Measurements from ENCODE around the gene NIPAL4.
"Not testable (repeated sequence)": the region's sequence is repeated elsewhere in the genome, so short reads cannot be mapped to it uniquely, and the experiment has no call there.

The NIPAL4 gene

DNA sequence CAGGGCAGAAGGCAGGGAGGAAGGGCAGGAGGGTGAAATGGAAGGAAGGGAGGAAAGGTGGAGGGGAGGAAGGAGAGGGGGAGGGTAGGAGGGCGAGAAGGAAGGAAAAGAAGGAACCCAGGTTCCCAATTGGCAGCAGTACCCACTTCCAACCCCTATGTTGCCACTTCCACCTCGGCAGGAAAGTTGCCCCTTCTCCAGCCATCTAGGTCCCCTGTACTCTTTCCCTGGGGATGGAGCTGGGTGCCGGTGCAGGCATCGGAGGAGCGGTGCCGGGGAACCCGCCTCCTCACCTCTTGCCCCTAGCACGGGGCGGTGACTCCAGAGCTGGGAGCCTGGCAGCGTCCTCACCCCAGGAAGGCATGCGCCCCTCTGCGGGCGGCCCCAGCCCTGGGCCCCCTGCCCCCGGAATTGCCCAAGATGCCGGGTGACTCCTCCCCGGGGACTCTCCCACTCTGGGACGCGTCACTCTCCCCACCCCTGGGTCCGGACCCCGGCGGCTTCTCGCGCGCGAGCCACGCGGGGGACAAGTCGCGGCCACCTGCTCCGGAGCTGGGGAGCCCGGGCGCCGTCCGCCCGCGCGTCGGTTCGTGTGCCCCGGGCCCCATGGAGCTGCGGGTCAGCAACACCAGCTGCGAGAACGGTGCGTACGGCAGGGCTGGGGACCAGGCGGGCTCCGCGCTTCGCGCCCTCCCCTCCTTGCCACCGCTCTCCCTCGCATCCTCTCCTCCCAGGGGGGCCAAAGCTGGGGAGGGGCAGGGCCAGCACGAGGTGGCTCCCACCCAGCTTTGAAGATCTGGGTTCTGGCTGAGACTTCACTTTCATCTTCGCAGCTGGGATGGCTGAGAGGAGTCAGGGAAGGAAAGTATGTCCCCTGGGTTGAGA lies at the start of gene NIPAL4:
TSS of gene NIPAL4 (plus strand) at position 499 of the 885 bp plus-strand sequence. CDS start at position 607, 108 bp downstream.
- no peak for DNase-seq

DNA sequence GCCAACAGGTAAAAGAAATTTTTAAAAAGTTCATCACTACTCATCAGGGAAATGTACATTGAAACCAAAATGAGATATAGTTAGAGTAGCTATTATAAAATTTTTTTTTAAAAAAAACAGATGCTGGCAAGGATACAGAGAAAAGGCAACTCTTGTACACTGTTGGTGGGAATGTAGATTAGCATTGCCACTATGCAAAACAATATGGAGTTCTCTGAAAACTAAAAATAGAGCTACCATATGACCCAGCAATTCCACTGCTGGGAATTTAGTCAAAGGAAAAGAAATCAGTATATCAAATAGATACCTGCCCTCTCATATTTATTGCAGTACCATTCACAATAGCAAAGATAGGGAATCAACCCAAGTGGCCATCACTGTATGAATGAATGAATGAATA lies 44.2 kb upstream of the NIPAL4 start:
- no peak for DNase-seq

DNA sequence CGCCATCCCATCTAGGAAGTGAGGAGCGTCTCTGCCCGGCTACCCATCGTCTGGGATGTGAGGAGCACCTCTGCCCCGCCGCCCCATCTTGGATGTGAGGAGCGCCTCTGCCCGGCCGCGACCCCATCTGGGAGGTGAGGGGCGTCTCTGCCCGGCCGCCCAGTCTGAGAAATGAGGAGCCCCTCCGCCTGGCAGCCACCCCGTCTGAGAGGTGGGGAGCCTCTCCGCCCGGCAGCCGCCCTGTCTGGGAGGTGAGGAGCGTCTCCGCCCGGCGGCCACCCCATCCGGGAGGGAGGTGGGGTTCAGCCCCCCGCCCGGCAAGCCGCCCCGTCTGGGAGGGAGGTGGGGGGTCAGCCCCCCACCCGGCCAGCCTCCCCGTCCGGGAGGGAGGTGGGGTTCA lies 40.5 kb upstream of the NIPAL4 start:
- DNase-seq, result not testable (repeated sequence)

DNA sequence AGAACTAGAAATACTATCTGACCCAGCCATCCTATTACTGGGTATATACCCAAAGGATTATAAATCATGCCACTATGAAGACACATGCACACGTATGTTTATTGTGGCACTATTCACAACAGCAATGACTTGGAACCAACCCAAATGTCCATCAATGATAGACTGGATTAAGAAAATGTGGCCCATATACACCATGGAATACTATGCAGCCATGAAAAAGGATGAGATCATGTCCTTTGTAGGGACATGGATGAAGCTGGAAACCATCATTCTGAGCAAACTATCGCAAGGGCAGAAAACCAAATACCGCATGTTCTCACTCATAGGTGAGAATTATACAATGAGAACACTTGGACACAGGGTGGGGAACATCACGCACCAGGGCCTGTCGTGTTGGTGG lies 30.1 kb upstream of the NIPAL4 start:
- DNase-seq, result not testable (repeated sequence)

DNA sequence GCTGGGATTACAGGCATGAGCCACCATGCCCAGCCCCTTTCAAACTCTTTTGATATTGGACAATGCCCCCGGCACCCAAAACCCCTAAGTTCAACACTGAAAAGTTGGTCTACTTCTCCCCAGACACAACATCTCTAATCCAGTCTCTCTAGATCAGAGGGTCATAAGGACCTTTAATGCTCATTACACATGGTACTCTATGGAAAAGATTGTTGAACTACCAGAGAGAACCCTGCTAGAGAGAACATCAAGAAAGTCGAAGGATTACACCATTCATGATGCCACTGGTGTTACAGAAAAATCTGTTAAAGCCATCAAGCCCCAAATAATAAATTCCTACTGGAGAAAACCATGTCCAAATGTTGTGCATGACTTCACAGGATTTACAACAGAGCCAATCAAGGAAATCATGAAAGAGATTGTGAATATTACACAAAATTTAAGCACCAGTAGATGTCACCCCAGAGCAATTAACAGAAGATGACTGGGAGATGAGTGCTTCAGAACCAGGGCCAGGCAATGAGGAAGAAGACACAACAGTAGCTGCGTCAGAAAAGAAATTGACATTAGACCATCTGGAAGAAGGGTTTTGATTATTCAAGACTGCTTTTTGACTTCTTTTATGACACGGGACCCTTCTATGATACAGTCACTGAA lies 28.3 kb upstream of the NIPAL4 start:
- DNase-seq, result peak; percentile 50

DNA sequence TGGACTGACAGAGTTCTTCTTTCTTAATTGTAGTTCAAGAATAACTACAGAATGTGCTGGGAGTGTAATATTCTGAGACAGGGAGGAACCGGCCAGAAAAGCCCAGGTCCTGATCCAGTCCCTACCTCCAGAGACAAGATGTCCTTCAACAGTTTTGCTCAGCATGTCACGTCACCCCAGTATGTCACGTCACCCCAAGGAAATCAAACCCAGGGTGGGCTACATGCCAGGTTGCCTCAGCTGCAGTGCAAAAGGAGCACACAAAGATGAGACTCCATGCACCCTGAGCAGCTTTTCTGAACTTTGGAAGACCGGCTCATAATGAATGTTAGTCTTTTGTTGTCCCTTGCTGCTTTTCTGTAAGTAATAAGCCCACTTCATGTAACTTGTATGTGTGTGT lies 25.9 kb upstream of the NIPAL4 start:
- DNase-seq, result no peak

DNA sequence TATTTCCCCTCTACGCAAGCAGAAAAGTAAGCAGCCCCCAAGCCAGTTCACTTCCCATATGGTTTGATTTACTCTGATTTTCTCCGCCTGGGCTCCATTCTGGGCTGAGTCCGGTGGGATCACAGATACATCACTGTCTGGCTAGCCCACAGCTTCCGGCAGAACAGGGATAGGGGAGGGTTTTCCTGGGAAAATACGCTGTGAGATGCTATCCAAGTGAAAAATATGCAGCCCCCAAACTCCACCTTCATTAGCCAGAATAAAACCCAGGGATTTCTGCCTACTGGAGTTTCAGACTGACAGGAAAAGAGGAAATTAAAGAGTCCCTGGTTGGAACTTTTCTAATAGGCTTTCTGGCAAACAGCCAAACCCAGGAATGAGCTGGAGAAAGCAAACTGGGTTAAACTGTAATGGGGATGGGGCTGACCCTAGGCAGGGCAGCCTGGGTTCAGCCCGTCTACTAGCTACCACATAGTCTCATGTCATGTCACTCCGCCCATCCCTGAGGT lies 16.9 kb upstream of the NIPAL4 start:
- DNase-seq, result no peak

DNA sequence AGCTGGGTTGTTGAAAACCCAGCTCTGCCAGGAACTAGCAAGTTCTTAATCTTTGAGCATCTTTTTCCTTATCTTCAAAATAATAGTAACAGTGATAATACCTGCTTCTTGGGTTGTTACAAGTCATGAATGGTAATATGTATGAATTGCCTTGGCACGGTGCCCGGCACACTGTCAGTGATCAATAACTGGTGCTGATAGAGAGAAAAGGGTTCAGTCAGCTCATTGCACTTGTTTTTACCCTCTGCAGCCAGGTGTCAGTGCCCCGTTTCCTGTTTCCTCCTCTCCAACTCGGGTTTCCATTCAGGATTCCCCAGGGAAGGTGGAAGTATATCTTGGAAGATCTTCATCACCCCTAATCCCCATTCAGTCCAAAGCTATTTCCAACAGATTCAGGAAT lies 15.8 kb upstream of the NIPAL4 start:
- DNase-seq, result no peak

DNA sequence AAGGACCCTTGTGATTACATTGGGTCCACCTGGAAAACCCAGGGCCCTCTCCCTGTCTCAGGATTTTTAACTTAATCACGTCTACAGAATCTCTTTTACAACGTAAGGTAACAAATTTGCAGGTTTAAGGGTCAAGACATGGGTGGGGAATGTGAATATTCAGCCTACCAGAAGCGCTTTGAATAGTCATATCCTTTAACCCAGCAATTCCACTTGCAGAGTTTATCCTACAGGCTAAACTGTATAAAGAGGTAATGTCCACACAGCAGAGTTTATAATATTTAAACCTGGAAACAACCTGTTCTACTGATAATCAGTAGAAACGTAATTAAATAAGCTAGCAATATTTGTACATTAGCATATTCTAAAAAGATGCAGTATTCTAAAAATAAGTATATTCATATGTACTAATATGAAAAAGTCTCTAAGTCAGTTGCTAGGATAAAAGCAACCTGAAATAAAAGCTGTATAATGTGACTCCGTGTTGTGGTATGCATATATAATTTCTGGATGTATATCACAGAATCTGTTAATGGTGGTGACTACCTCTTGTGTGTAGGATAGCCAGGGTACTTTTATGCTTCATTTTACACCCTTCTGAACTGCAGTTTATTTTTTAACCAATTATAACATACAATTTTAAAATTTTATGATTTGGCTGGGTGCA lies 14.1 kb upstream of the NIPAL4 start:
- no peak for DNase-seq

DNA sequence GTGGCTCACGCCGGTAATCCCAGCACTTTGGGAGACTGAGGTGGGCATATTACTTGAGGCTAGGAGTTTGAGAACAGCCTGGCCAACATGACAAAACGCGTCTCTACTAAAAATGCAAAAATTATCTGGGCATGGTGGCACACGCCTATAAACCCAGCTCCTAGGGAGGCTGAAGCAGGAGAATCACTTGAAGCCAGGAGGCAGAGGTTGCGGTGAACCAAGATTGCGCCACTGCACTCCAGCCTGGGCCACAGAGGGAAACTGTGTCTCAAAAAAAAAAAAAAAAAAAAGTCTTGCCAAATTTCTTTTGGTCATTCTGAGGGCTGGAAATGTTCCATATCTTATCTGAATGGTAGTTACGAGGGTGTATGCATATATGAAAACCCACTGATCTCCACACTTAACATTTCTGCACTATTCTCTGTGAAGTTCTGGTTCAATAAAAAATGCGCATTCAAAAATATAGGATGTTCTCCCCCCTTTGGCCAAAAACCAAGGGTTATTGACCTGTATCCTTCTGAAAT lies 13.5 kb upstream of the NIPAL4 start:
- DNase-seq, result no peak

DNA sequence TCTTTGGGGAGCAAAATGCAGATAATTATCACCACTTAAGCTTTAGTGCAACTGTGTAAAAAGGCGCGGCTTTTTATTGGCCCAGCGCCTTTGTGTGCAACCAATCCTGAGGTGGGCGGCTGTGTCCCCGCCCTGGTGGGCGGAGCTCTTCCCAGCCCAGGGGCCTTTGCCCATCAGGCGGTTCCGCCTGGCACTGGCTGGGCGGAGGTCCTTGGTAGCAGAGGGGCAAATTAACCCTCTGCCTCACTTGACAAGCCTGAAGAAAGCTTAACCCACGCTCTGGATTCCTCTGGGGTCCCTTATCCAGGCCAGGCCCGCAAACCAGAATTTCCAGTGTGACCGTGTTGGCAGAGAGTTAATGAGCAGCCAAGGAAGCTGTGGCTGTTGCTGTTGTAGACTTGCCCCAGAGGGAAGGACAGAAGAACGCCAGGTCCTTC lies 12.8 kb upstream of the NIPAL4 start:
- no peak for DNase-seq

DNA sequence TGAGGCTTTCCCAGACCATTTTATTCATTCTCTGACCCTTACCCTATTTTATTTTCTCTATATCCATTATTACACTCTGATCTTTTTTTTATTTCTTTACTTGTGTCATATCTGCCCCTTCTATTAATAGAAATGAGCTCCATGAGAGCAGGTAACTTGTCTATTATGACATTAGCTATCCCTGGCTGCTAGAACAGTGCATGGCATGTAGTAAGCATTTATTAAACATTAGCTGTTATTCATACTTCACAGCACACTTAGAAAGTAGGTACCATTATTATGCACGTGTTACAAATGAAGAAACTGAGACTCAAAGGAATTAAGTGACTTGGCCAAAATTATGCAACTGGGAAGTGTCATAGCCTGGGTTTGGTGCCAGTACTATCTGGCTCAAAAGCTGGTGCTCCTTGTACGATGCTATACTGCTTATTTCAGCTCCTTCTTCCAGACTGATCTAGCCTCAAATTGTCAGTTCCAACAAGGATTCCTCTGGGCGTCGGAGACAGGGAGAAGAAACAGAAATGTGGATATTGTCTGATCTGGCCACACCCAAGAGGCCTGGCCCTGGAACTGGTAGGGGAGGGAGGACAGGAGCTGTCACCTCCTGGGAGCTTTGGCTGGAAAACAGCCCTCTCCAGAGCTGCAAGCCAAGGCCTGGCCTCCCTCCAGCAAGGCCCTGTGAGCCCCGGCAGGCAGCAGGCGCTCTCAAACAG lies 10.8 kb upstream of the NIPAL4 start:
- no peak for DNase-seq

DNA sequence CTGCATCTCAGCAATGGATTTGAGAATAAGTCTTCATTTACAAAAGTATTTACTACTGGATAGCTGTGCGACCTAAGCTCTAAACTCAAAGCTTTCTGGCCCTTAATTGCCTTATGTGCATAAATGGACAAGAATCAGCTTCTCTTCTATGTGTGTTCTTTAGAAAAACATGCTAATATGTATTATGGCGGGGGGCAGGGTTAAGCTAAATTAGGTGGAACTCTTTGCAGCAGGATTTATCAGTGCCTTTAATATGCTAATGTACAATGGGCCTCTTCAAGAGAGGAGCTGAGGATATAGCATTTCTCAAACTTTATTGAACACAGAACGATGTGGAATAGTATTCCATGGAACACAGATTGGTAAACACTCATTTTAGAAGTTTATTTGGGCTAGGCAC lies 10.0 kb upstream of the NIPAL4 start:
- no peak for DNase-seq

DNA sequence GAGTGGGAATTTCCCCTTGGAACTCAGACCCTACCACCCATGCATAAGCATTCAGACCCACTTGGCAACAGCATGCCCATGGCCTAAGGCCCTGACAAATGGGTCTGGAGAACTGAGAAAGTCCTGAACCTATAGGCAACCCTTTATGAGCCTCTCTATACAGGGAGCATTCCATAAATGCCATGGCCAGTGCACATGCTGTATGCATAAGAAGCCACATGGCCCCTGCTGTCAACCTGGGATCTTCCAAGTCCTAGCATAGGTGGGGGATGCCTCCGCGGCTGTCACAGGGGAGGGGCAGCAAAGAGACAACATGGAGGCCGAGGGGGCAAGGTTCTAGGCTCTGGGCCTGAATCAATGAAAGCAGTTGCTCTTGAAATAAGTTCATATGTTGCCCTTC lies 8.2 kb upstream of the NIPAL4 start:
- no peak for DNase-seq

DNA sequence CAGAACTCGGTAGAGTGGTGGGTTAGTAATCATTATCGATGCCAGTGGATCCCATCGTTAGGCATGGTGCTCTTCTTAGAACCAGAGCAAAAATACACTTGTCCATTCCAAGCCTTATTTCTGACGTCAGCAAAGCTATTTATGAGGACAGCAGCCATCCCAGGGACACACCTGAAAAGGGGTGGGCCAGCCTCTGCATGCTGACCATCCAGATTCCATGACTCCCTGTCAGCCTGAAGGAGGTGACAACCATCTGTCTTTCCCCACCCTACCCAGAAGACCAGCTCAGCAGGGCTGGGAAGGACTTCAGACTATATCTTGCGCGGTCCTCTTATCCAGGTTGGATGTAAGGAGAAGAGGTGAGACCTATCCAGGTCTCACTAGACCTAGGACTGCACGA lies 5.7 kb upstream of the NIPAL4 start:
- DNase-seq, result no peak

DNA sequence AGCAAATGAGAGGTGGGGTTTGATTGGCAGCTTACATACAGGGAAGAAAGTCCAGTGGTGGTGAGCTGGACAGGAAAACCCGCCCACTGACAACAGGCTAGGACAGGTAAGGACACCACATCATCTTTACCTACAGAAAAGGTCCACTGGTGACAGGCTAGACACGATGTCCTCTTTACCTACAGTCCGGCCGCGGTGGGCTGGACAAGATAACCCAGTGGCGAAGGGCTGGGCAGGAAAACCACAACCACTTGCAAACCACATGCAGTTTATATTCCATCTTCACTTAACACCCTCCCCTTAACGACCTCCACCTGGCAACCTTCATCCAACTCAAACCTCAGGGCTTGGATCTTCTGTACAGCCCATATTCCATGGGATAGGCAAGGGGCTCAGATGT lies 5.0 kb upstream of the NIPAL4 start:
- no peak for DNase-seq

DNA sequence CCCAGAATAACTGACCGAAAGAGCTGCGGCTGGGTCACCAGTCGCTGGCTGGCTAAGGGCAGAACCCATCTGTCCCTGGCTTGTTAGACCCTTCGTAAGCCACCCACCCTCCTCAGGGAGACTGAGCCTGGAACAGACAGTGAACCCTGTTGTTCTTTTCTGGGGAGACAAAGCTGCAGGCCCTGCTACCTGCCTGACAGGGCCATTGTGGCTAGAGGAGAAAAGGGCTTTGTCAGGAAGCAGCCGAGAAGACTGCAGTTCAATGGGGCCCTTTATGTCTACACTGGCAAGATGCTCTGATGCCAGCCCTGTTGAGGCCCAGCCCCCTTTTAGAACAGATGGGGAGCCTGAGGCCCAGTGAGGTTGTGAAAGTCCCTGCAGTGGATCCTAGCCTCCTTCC lies 3.7 kb upstream of the NIPAL4 start:
- DNase-seq, result no peak

DNA sequence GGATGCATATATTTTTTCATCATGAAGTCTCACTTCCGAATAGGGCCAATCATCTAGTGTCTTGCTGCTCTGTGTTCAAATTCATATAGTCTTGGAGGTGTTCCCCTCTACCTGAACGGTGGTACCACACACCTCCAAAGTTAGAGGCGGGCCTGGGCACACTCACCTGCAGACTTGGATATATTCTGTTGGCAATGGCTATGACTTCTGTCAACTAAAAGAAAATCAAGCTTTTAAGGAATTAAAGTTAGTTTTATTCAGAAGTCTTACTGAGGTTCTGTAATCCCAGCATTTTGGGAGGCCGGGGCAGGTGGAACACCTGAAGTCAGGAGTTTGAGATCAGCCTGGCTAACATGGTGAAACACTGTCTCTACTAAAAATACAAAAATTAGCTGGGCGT lies 2.6 kb upstream of the NIPAL4 start:
- DNase-seq, result no peak

DNA sequence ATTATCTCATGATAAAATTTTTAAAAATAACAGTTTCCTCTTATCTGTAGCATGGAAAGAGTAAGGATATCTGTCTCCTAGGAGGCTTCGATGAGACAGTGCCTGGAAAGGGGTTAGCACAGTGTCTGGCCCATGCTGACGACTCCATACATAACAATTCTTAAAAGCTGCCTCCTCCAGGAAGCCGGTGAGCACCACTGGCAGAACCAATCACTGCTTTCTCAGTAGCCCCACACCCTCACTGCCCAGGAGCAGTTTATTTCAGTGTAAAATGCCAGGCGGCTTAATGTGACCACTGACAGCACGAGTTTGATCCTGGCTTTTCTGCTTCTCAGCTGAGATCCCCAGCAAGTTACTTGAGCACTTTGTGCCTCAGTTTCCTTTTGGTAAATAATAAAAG lies 1.2 kb upstream of the NIPAL4 start:
- DNase-seq, result no peak

DNA sequence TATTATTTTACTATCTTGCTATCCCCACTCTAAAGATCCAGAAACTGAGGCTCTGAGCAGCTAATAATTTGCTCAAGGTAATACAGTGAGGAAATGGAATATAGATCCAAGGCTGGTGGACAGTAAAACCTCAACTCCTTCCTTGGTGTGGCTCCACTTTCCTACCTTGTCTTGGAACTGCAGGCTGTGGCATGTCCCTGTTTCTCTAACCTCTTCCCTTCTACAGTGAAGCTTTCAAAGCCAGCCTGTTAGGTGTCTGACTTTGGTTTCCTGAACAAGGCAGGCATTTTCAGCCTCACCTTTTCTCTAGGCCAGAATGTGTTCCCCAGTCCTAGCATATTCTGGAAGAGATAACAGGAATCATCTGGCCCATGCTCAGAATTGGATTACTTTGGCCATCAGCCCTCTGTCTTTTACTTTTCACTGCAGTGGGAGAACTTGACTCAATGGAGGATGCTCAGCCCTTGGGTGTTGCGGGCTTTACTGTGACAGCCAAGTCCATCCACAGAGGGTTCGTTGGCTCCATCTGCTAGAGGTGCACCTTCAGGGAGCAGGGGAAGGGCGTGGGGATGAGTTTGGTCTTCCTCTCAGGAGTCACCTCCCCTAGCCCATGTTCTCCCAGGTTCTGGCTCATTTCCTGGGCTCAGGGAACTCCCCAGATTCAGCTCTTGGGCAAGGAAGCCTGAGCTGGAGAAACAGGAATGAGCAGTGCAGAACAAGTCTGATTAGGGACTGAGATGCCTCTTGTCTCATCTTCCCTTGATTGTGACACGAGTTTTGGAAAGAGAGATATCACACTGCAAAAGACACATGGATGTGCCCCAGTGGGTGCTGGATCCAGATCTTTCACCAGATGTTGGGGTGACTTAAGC lies 1.1 kb downstream of the NIPAL4 start:
- no peak for DNase-seq

DNA sequence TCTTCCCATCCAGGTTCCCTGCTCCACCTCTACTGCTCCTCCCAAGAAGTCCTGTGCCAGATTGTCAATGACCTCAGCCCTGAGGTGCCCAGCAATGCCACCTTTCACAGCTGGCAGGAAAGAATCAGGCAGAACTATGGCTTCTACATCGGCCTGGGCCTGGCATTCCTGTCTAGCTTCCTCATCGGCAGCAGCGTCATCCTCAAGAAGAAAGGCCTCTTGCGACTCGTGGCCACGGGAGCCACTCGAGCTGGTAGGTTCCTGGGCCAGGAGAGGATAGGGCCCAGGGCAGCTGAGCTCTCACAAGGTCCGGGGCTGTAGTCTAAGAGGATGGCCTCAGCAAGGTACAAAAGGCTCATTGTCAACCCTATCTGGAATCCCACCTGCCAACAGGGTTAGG lies 3.1 kb downstream of the NIPAL4 start:
- DNase-seq, result no peak
